ES-I3 (cell line): ENCODE measurements around the gene MRPL55.

Experiments used
- H3K36me3 ChIP-seq: 2 replicates; pipeline ENCODE4 v1.6.1; 2013; ENCODE audit warnings: mild to moderate bottlenecking, low read length, control low read depth, moderate library complexity; ENCODE audit not compliant: insufficient read depth
- H3K4me1 ChIP-seq: 2 replicates; pipeline ENCODE4 v1.6.1; 2013; ENCODE audit warnings: mild to moderate bottlenecking, control low read depth, low read length; ENCODE audit not compliant: insufficient read depth
- H3K9ac ChIP-seq: 2 replicates; pipeline ENCODE4 v1.6.1; 2013; ENCODE audit warnings: low read depth, mild to moderate bottlenecking, low read length, moderate library complexity
- H3K9me3 ChIP-seq: 2 replicates; pipeline ENCODE4 v1.6.1; 2013; ENCODE audit warnings: mild to moderate bottlenecking, low read length, moderate library complexity; ENCODE audit not compliant: control insufficient read depth, insufficient read depth

MRPL55 gene

GRCh38 chr1:228062812-228063211 is 46.3 kb downstream of the MRPL55 start:
- no peaks in the 10 kb centered on the region for H3K9me3 ChIP-seq
- no peaks in the 10 kb centered on the region for H3K36me3 ChIP-seq
- H3K4me1 ChIP-seq = no peaks in the 10 kb centered on the region
- H3K9ac ChIP-seq = no peak overlapping the region

DNA sequence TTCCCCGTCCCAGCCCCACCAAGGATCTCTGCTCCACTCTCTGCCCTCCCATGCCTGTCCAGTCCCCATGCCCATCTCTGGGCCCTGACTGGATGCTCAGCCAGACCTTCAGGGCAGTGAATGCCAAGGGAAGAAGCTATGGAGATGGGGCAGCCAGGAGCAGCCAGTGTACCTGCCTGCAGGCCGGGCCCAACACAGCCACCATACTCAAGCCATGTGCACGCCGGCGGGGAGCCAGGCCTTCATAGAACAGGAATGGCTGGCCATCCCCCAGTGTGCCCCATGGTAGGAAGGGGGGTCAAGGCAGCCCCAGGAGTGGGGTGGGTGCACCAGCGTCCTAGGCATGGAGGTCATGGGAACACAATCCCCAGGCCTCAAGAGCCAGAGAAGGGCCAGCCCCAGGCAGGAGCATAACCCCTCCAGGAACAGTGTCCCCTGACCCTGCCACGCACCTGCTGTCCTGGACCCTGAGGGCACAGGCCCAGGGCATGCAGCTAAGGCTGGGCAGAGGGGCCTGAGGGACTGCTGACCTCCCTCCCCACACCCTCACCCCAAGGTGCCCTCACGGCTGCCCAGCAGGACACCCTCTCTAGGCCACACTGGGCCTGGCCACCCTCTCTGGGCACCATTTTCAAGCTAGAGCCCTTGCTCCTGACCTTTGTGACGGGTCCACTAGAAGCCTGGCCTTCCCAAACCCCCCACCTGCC is 46.9 kb downstream of the MRPL55 start:
- H3K4me1 ChIP-seq = no peaks in the 10 kb centered on the region
- no peaks in the 10 kb centered on the region for H3K36me3 ChIP-seq
- no peak overlapping the region for H3K9ac ChIP-seq
- H3K9me3 ChIP-seq = no peaks in the 10 kb centered on the region

DNA sequence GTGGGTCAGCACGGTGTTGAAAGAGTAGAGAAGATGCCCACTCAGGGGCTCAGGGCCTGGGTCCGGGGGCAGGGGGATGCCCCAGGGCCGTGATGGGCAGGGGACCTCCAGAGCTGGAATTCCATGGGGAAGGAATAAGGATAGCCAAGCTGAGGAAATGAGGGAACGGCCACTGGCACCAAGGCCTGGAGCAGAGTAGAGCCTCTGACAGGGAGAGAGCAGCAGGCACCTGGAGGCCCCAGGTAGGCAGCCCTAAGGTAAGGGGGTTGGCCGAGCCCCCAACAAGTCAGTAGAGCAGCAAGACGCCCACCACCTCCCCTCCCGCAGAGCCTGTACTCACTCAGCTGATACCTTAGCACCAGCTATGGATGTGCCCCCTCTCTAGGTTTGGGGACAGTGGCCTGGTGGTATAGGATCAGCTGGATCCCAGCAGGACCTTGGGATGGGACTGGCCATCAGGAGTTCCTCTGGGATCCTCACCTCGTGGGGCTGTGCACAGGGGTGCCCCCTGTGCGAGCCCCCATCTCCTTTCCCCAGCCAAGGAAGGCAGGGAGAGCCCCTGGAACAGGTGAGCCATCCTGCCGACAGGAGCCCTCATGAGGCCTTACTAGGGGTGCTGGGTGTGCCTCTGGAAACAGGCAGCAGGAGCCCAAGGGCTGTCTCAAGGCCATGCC is 47.6 kb downstream of the MRPL55 start:
- no peaks in the 10 kb centered on the region for H3K4me1 ChIP-seq
- H3K9ac ChIP-seq = peak overlapping the region; percentile 80; the same call in 1 of the 2 replicates
- no peaks in the 10 kb centered on the region for H3K9me3 ChIP-seq
- no peaks in the 10 kb centered on the region for H3K36me3 ChIP-seq

GRCh38 chr1:228060458-228061190 is 48.5 kb downstream of the MRPL55 start:
- H3K9ac ChIP-seq = peak overlapping the region; percentile 80
- H3K9me3 ChIP-seq = no peaks in the 10 kb centered on the region
- no peaks in the 10 kb centered on the region for H3K36me3 ChIP-seq
- no peaks in the 10 kb centered on the region for H3K4me1 ChIP-seq

DNA sequence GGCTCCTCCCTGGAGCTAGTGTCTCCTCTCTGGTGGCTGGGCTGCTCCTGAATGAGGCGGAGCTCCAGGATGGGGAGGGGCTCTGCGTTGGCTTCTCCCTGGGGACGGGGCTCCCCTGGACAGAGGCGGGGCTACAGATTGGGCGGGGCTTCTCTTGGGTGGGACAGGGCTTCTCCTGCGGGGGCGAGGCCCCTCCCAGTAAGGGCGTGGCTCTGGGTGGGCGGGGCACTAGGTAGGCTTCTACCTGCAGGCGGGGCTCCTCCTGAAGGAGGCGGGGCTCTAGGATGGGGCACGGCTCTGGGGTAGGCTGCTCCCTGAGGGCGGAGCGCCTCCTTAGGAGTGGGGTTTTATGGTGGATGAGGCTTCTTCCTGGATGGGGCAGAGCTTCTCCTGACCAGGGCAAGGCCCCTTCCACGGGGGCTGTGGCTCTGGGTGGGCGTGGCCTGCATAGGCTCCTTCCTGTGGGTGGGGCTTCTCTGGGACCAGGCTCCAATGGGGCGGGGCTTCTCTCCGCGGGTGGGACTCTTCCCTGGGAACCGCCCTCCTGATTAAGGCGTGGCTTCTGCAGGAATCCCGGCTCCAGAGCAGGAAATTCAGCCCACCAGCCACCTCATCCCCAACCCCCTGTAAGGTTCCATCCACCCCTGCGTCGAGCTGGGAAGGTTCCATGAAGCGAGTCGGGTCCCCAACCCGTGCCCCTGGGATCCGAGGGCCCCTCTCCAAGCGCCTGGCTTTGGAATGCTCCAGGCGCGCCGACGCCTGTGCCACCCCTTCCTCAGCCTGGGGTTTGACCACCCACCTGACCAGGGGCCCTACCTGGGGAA is 49.3 kb downstream of the MRPL55 start:
- Histone ChIP-seq H3K4me1 (no peaks in the 10 kb centered on the region), H3K9me3 (no peaks in the 10 kb centered on the region), H3K9ac (peak overlapping the region; percentile 80), H3K36me3 (no peaks in the 10 kb centered on the region)

GRCh38 chr1:228058949-228059633 is 50.0 kb downstream of the MRPL55 start:
- peak overlapping the region; percentile 80; the same call in 1 of the 2 replicates for H3K9ac ChIP-seq
- H3K36me3 ChIP-seq = no peaks in the 10 kb centered on the region
- no peaks in the 10 kb centered on the region for H3K4me1 ChIP-seq
- no peaks in the 10 kb centered on the region for H3K9me3 ChIP-seq

DNA sequence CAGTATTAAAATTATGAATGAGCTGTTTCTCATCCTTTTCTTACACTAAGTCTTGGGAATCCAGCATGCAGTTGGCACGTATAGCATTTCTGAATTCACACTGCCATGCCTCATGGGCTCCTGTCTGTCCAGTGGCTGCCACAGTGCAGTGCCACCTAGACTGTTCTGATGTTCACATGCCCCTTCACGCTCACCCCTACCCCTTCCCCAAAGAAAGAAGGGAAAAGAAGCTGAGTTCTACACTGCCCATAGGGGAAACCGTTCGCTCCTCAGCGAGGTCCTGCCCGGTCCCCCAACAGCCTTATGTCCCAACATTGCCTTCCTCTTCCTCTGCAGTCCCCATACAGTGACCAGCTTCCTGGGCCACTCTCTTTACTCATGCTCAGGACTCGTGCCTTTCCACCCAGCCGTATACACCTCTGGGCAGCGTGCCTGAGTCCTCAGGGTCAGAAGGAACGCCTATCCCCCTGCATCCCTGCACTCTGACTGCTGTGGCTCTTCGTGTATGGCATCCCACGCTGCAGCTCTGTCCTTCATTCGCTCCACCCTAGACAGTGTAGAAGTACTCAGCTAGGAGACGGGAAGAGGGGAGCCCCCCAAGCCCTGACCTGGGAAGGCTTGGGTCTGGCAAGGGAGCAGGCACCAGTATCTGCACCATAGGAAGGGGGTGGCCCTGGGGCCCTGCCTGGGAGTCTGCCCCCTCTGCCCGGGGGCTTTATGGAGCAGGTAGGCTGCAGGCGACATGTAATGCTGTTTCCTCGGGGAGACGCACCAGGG is 50.7 kb downstream of the MRPL55 start:
- Histone ChIP-seq H3K9me3 (no peaks in the 10 kb centered on the region), H3K36me3 (no peaks in the 10 kb centered on the region), H3K9ac (peak overlapping the region; percentile 80; the same call in 1 of the 2 replicates), H3K4me1 (no peaks in the 10 kb centered on the region)
